GM12878 (cell line): ENCODE data around the gene ATN1. TPM values are rescaled to one million over a fixed set of nuclear protein-coding genes. Genes with fewer than 3 reads are reported as not detected.

Experiments used
- CEBPZ ChIP-seq: fragments of 150-350 bp; IDR thresholded peaks from 2 replicates; pipeline ENCODE4 v1.6.1; 2016; ENCODE audit warnings: low read depth, low read length
- DPF2 ChIP-seq: fragments of 450-650 bp; IDR thresholded peaks from 2 replicates; pipeline ENCODE4 v1.6.1; 2017; ENCODE audit warnings: mild to moderate bottlenecking
- NFYB ChIP-seq: IDR thresholded peaks from 2 replicates; pipeline ENCODE4 v1.6.1; 2011; ENCODE audit warnings: low read depth, mild to moderate bottlenecking, low read length, improper control_type of control experiment, moderate library complexity; ENCODE audit not compliant: insufficient read depth
- SIN3A ChIP-seq: IDR thresholded peaks from 2 replicates; pipeline ENCODE4 v1.6.1; 2012; ENCODE audit warnings: low read depth, low read length, improper control_type of control experiment
- SMC3 ChIP-seq: IDR thresholded peaks from 2 replicates; pipeline ENCODE4 v1.6.1; 2011; ENCODE audit warnings: low read length, improper control_type of control experiment, borderline replicate concordance
- TCF3 ChIP-seq: IDR thresholded peaks from 2 replicates; pipeline ENCODE4 v1.6.1; 2012; ENCODE audit warnings: low read depth, mild to moderate bottlenecking, low read length, borderline replicate concordance; ENCODE audit not compliant: insufficient read depth
- polyA plus RNA-seq, 11 experiments: library from polyadenylated mRNA; depleted of rRNA in 4 of 11; unstranded in 6 of 11; stranded (reverse) in 5 of 11; fragments of >200 nt; fragmentation: Nextera tagmentation in 4 of 11; fragmentation: Illumina TruSeq in 1 of 11; extraction: Ambion mirVana in 4 of 11; extraction: Trizol in 1 of 11; gene quantifications; 1 replicate in 1 of 11; 2 replicates in 10 of 11; pipeline versions ENCODE4 v1.2.1 to v1.2.3, GENCODE V29; 2011 to 2016; ENCODE audit warnings: inconsistent platforms in 2 of 11, missing spikeins in 2 of 11, low read depth in 1 of 11
- total RNA-seq, 4 experiments: library from RNA; depleted of rRNA in 3 of 4; stranded (reverse); fragments of >200 nt in 3 of 4; fragmentation: Illumina TruSeq in 1 of 4; extraction: Trizol in 1 of 4; gene quantifications; 2 replicates each; pipeline versions ENCODE4 v1.2.1 to v1.2.3, GENCODE V29; 2013 to 2021

Gene ATN1
- total and polyA plus RNA-seq, 10 of the 15 experiments (the other 5 are each of a cell fraction or from before 2014, with no cell fraction given) = 0.08 to 44.5 (median 5.0) TPM

- TF ChIP-seq CEBPZ (no peak), NFYB (peak; percentile 71; the same call in 1 of the 2 replicates), SIN3A (peak; percentile 89), SMC3 (no peak), TCF3 (no peak), DPF2 (no peak)
Observed at GRCh38 chr12:6904280-6905276, 23.2 kb upstream of the ATN1 start, which contains the start of gene LRRC23 (continued).
